ENCODE results near the gene PARP6. TPM values are rescaled to one million over a fixed set of nuclear protein-coding genes. Genes with fewer than 3 reads are reported as not detected.

Gene PARP6
- total RNA-seq, 1 donor = 25.9 TPM

DNA sequence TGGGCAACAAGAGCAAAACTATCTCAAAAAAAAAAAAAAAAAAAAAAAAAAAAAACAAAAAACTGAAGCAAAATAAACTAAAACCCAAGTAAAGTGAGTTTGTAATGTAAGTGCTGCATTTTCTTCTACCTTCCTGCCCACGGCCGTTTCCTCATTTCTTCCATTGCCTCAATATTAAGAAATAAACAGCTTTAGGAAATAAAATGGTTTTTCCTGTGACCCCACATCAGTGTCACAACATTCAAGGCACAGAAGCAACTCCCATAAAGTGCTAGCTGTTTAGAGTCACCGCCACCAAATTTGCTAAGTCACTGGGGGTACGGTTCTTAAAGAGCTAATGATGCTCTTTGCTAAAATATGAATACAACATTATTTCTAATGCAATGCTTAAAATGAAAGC, 44.6 kb downstream of the PARP6 start:
- peak overlapping the region; percentile 96 for H3K4me3 ChIP-seq (ENCODE audit: low read depth, low read length)
- no peak for DNase-seq (ENCODE audit: low read depth)
- TF ChIP-seq, protein P1, sequence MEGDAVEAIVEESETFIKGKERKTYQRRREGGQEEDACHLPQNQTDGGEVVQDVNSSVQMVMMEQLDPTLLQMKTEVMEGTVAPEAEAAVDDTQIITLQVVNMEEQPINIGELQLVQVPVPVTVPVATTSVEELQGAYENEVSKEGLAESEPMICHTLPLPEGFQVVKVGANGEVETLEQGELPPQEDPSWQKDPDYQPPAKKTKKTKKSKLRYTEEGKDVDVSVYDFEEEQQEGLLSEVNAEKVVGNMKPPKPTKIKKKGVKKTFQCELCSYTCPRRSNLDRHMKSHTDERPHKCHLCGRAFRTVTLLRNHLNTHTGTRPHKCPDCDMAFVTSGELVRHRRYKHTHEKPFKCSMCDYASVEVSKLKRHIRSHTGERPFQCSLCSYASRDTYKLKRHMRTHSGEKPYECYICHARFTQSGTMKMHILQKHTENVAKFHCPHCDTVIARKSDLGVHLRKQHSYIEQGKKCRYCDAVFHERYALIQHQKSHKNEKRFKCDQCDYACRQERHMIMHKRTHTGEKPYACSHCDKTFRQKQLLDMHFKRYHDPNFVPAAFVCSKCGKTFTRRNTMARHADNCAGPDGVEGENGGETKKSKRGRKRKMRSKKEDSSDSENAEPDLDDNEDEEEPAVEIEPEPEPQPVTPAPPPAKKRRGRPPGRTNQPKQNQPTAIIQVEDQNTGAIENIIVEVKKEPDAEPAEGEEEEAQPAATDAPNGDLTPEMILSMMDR (IDR thresholded peaks at IDR 0.05; ENCODE audit: insufficient read depth, low read depth, low read length) = no peak

DNA sequence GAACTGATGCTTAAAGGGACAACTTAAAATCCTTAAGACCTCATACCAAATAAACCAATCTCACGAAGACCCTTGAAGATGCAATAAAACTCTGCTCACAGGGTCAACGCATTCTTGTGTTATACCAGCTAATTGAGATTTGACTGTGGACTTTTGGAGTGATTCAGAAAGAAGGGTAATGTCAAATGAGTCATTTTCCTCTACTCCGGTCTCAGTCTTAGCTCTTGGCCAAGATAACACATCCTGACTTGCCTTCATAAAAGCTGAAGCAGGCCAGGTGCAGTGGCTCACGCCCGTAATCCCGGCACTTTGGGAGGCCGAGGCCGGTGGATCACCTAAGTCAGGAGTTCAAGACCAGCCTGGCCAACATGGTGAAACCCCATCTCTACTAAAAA, 45.2 kb downstream of the PARP6 start:
- TF ChIP-seq, protein P1 (IDR thresholded peaks at IDR 0.05; ENCODE audit: insufficient read depth, low read depth, low read length) = no peak
- peak; percentile 90 for DNase-seq (ENCODE audit: low read depth)
- H3K4me3 ChIP-seq (ENCODE audit: low read depth, low read length) = peak overlapping the region; percentile 96

DNA sequence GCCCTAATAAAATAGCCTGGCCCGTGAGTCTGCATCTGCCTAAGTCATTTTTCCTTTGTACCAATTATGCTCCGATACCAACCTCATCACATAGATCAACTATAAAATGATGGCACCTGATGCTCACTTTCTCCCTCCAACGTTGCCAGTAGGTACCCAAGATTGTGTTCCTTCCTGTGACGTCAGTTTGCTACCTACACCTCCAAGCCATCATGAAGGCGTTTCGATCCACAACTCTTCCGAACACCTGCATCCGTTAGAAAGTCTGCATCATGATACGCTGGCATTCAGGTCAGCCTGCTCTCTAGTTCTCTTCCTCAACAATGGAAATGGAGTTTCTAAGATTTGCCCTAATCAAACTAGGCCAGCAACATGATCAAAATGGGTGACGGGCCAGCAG, 49.1 kb downstream of the PARP6 start:
- TF ChIP-seq, protein P1 (IDR thresholded peaks at IDR 0.05; ENCODE audit: insufficient read depth, low read depth, low read length) = no peak
- no peak overlapping the region for H3K4me3 ChIP-seq (ENCODE audit: low read depth, low read length)
- no peak for DNase-seq (ENCODE audit: low read depth)

DNA sequence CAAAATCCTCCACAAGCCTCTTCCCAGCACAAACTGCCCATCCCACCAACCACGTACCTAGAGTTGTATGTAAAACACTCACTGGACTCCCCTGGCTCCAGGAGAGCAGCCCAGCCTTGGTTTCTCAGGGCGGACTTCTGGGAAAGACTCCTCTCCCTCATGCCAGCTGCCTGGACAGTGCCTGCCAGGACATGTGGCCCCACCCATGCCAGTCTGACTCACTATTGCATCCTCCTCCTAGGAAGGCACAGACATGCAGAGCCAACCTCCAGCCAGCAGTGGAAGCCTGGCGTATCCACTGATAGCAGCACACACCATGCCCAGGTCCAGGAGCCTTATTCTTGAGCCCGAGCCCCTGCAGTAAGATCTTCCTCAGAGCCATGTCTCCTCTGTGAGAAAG, 50.0 kb downstream of the PARP6 start:
- H3K4me3 ChIP-seq (ENCODE audit: low read depth, low read length) = no peak overlapping the region
- DNase-seq (ENCODE audit: low read depth) = no peak
- TF ChIP-seq, protein P1 (IDR thresholded peaks at IDR 0.05; ENCODE audit: insufficient read depth, low read depth, low read length) = no peak

DNA sequence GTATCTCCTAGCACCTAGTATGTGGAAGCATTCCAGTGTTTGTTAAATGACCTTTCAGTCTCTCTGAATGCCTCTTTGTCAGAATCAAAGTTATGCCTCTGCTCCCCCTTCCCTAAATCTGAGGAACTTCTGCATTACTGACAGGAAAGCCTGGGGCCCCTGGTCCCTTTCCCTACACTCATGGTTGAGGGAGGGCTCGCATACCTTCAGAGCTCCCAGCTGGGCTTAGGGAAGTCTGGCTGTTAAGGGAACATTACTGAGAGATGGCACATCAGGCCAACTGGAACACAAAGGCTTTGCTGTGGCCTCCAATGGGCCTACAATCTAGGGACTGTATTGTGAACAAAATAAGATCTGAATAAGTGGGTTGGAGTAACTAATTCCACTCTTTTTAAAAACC, 51.7 kb downstream of the PARP6 start:
- DNase-seq (ENCODE audit: low read depth) = no peak
- H3K4me3 ChIP-seq (ENCODE audit: low read depth, low read length) = no peak overlapping the region
- TF ChIP-seq, protein P1 (IDR thresholded peaks at IDR 0.05; ENCODE audit: insufficient read depth, low read depth, low read length) = no peak

DNA sequence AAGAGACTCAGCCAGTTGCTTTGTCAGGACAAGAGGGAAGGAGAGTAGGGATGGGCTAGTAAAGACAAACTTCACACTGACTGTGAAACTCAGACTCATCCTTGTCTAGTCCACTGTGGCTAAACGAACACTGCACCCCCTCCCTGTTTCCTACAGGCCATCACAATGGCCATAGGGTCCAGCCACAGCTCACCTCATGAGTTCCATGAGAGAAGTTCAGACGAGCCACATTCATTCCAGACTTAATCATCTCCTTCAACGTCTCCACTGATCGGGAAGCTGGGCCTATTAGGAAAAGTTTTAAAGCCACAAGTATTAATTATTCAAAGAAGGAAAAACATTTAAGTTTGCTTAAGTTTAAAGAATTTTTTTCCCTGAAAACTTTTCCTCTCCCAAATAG, 55.1 kb downstream of the PARP6 start:
- TF ChIP-seq, protein P1 (IDR thresholded peaks at IDR 0.05; ENCODE audit: insufficient read depth, low read depth, low read length) = no peak
- no peak for DNase-seq (ENCODE audit: low read depth)
- H3K4me3 ChIP-seq (ENCODE audit: low read depth, low read length) = no peak overlapping the region

DNA sequence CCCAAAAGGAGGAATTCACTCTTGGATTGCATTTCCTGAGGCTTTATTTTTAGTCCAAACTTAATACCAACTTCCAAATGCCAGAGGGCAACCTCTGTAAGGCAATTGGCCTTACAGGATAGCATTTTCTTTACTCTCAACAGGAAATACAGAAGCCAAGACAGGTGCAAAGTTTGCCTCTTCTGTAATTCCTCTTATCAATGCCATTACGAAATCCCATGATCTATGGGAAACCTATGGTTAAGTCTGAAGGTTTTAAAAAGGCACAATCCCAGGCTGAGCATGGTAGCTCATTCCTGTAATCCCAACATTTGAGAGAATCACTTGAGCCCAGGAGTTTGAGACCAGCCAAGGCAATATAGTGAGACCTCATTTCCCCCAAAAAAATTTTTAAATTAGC, 56.3 kb downstream of the PARP6 start:
- H3K4me3 ChIP-seq (ENCODE audit: low read depth, low read length) = no peak overlapping the region
- no peak for DNase-seq (ENCODE audit: low read depth)
- TF ChIP-seq, protein P1 (IDR thresholded peaks at IDR 0.05; ENCODE audit: insufficient read depth, low read depth, low read length) = no peak

Data from fibroblast of villous mesenchyme (primary cell).